ENCODE data around the gene RSPRY1.

DNA sequence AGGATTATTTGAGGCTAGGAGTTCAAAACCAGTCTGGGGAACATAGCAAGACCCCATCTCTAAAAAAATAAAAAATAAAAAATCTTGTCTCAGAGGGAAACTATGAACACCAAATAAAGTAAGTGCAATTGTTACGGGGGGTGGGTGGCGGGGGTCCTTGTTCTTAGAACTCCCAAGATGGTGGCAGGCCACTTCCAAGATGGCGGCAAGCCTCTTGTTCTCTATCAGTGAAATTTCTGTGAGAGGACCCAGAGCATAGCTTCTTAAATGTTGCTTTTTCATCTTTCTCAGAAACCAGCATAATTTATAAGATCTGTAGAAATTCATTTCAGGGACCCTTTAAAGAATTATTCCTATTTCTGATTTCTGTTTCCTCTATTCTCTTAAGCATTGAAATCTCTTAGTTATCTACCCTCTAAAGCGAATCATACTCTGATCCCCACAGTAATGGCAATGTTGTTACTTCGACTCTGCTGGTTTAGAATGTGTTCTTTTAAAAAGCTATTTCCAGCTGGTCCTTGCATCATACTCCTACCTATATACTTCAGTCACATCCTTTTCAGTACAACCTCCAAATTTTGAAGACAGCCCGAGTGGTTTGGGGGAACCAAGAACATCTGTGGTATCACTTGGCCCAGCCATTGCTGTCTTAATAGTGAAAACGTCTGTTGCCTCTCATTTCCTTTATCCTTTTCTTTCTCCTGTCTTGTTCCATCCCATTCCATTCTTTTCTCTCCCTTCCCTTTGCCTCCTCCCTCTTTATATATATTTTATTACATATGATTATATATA, 16.2 kb downstream of the RSPRY1 start:
- TF ChIP-seq, protein P1, sequence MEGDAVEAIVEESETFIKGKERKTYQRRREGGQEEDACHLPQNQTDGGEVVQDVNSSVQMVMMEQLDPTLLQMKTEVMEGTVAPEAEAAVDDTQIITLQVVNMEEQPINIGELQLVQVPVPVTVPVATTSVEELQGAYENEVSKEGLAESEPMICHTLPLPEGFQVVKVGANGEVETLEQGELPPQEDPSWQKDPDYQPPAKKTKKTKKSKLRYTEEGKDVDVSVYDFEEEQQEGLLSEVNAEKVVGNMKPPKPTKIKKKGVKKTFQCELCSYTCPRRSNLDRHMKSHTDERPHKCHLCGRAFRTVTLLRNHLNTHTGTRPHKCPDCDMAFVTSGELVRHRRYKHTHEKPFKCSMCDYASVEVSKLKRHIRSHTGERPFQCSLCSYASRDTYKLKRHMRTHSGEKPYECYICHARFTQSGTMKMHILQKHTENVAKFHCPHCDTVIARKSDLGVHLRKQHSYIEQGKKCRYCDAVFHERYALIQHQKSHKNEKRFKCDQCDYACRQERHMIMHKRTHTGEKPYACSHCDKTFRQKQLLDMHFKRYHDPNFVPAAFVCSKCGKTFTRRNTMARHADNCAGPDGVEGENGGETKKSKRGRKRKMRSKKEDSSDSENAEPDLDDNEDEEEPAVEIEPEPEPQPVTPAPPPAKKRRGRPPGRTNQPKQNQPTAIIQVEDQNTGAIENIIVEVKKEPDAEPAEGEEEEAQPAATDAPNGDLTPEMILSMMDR (IDR thresholded peaks at IDR 0.05): no peak
- TF ChIP-seq POLR2A (IDR thresholded peaks at IDR 0.05): no peak
